ENCODE measurements around the gene ACKR3. TPM values are rescaled to one million over a fixed set of nuclear protein-coding genes. Genes with fewer than 3 reads are reported as not detected.

The ACKR3 gene
- total RNA-seq, 1 experiment from 2014 or later, result not detected

GRCh38 chr2:236558036-236558435, 11.6 kb upstream of the ACKR3 start:
- Histone ChIP-seq H3K4me1 (ENCODE audit: control insufficient read depth, insufficient read depth, low read length) (no peaks in the 10 kb centered on the region), H3K4me3 (ENCODE audit: low read depth in 2 of 2, low read length in 2 of 2) (no peak overlapping the region), H3K27ac (ENCODE audit: low read length) (no peak overlapping the region), H3K36me3 (ENCODE audit: control insufficient read depth, insufficient read depth, low read length) (no peaks in the 10 kb centered on the region), H3K9me3 (ENCODE audit: control insufficient read depth, insufficient read depth, low read depth, low read length) (no peaks in the 10 kb centered on the region), H3K27me3 (ENCODE audit: control insufficient read depth, insufficient read depth, low read length) (peaks cover 10% of the 10 kb centered on the region)
- TF ChIP-seq POLR2AphosphoS5 (IDR thresholded peaks at IDR 0.05; ENCODE audit: low read depth, low read length) (no peak), REST (IDR thresholded peaks at IDR 0.05; ENCODE audit: insufficient read depth in 1 of 2, low read depth in 2 of 2, low read length in 1 of 2) (no peak), CTCF (IDR thresholded peaks at IDR 0.05) (no peak)
- intact Hi-C loops (cut with micrococcal nuclease; ENCODE audit: unreplicated experiment) (no loop called here), in situ Hi-C loops (cut with HindIII; ENCODE audit: low pct_unique_long_range_greater_than_20kb, low sequenced_read_pairs) (no loop called here)
- BruUV-seq (replicated peaks), result no TSS peak
- ATAC-seq (no peak), DNase-seq (ENCODE audit: low read depth, low spot score) (no peak)
- ChIA-PET CTCF (interaction anchor here (0.7 kb wide), 1 partner anchor 50 kb away, joined by 3 read pairs; no protein-coding TSS in a partner anchor), POLR2A (no interaction called here)

GRCh38 chr2:236558993-236559978, 10.3 kb upstream of the ACKR3 start:
- DNase-seq (ENCODE audit: low read depth, low spot score) (no peak), ATAC-seq (no peak)
- TF ChIP-seq CTCF (IDR thresholded peaks at IDR 0.05), result no peak
- TF ChIP-seq TCF7L2 (IDR thresholded peaks at IDR 0.05; ENCODE audit: low read depth, low read length), result no peak
- TF ChIP-seq POLR2AphosphoS5 (IDR thresholded peaks at IDR 0.05; ENCODE audit: low read depth, low read length), result no peak
- no peak for TF ChIP-seq REST (IDR thresholded peaks at IDR 0.05; ENCODE audit: insufficient read depth in 1 of 2, low read depth in 2 of 2, low read length in 1 of 2)
- TF ChIP-seq SIN3A (IDR thresholded peaks at IDR 0.05; ENCODE audit: borderline replicate concordance, insufficient read depth, low read depth, low read length), result no peak
- intact Hi-C loops (cut with micrococcal nuclease; ENCODE audit: unreplicated experiment), result no loop called here
- Histone ChIP-seq H3K9me3 (ENCODE audit: control insufficient read depth, insufficient read depth, low read depth, low read length) (no peaks in the 10 kb centered on the region), H3K27me3 (ENCODE audit: control insufficient read depth, insufficient read depth, low read length) (peaks cover 8% of the 10 kb centered on the region), H3K4me1 (ENCODE audit: control insufficient read depth, insufficient read depth, low read length) (no peaks in the 10 kb centered on the region), H3K27ac (ENCODE audit: low read length) (no peak overlapping the region), H3K36me3 (ENCODE audit: control insufficient read depth, insufficient read depth, low read length) (no peaks in the 10 kb centered on the region), H3K4me3 (ENCODE audit: low read depth in 2 of 2, low read length in 2 of 2) (no peak overlapping the region)
- BruUV-seq (replicated peaks), result no TSS peak
- ChIA-PET POLR2A (no interaction called here), CTCF (interaction anchor here (0.7 kb wide), 1 partner anchor 49 kb away, joined by 3 read pairs; no protein-coding TSS in a partner anchor)
- in situ Hi-C loops (cut with HindIII; ENCODE audit: low pct_unique_long_range_greater_than_20kb, low sequenced_read_pairs), result no loop called here
